Neural cell (in vitro differentiated cells): ENCODE measurements around the gene AK2. TPM values are rescaled to one million over a fixed set of nuclear protein-coding genes. Genes with fewer than 3 reads are reported as not detected.
"Not testable (repeated sequence)": the region's sequence is repeated elsewhere in the genome, so short reads cannot be mapped to it uniquely, and the experiment has no call there.

Source experiments
- H2AFZ ChIP-seq: fragments of 200-600, 300-800 bp; sonication (generic), shearing (Covaris generic); 2 replicates; pipeline ENCODE4 v1.6.0; 2014; ENCODE audit warnings: low read depth, mild to moderate bottlenecking, antibody characterized with exemption, low read length, moderate library complexity
- H3F3A ChIP-seq: fragments of 200-600 bp; shearing (Covaris generic); 2 replicates; pipeline ENCODE4 v1.6.1; 2016; ENCODE audit warnings: mild to moderate bottlenecking, moderate library complexity, mixed read lengths, antibody characterized with exemption, low read length; ENCODE audit not compliant: insufficient read depth, poor library complexity, severe bottlenecking
- H3K27ac ChIP-seq: fragments of 200-600, 300-800 bp; sonication (generic), shearing (Covaris generic); 2 replicates; pipeline ENCODE4 v1.5.1; 2014; ENCODE audit warnings: mild to moderate bottlenecking, low read length, moderate library complexity
- H3K27me3 ChIP-seq: fragments of 300-800, 200-600 bp; sonication (generic), shearing (Covaris generic); 2 replicates; pipeline ENCODE4 v1.6.0; 2014; ENCODE audit warnings: mild to moderate bottlenecking, low read depth, low read length, moderate library complexity; ENCODE audit not compliant: insufficient read depth
- H3K36me3 ChIP-seq: fragments of 300-800, 200-600 bp; sonication (generic), shearing (Covaris generic); 2 replicates; pipeline ENCODE4 v1.5.1; 2014; ENCODE audit warnings: mild to moderate bottlenecking, antibody characterized with exemption, low read length, moderate library complexity; ENCODE audit not compliant: insufficient read depth
- H3K4me2 ChIP-seq: fragments of 300-800, 200-600 bp; sonication (generic), shearing (Covaris generic); 2 replicates; pipeline ENCODE4 v1.6.0; 2014; ENCODE audit warnings: mild to moderate bottlenecking, low read length
- H3K4me3 ChIP-seq: fragments of 300-800, 200-600 bp; sonication (generic), shearing (Covaris generic); 2 replicates; pipeline ENCODE4 v1.5.1; 2014; ENCODE audit warnings: mild to moderate bottlenecking, low read length, moderate library complexity
- H3K79me2 ChIP-seq: fragments of 200-600 bp; shearing (Covaris generic); replicated peaks from 2 replicates; pipeline ENCODE4 v1.6.0; 2014; ENCODE audit warnings: mild to moderate bottlenecking, low read length, moderate library complexity; ENCODE audit not compliant: insufficient read depth
- H3K9ac ChIP-seq: fragments of 300-800, 200-600 bp; sonication (generic), shearing (Covaris generic); 2 replicates; pipeline ENCODE4 v1.6.1; 2016; ENCODE audit warnings: mild to moderate bottlenecking, low read length, mixed read lengths
- H3K9me2 ChIP-seq: fragments of 200-600 bp; shearing (Covaris generic); 2 replicates; pipeline ENCODE4 v1.6.1; 2016; ENCODE audit warnings: mild to moderate bottlenecking, low read length, mixed read lengths; ENCODE audit not compliant: insufficient read depth
- H3K9me3 ChIP-seq: fragments of 200-600, 300-800 bp; sonication (generic), shearing (Covaris generic); 2 replicates; pipeline ENCODE4 v1.6.1; 2016; ENCODE audit warnings: mild to moderate bottlenecking, mixed run types, low read length, moderate library complexity, mixed read lengths
- H4K20me1 ChIP-seq: fragments of 200-600 bp; shearing (Covaris generic); 2 replicates; pipeline ENCODE4 v1.6.1; 2016; ENCODE audit warnings: mild to moderate bottlenecking, mixed run types; ENCODE audit not compliant: insufficient read depth
- CTCF ChIP-seq: fragments of 450-650 bp; IDR thresholded peaks from 2 replicates; pipeline ENCODE4 v1.5.1; 2014; ENCODE audit warnings: antibody characterized with exemption, mild to moderate bottlenecking, moderate library complexity; ENCODE audit not compliant: poor library complexity, severe bottlenecking
- EP300 ChIP-seq: fragments of 450-650 bp; conservative IDR thresholded peaks from 2 replicates; pipeline ENCODE4 v1.6.1; 2014; ENCODE audit warnings: antibody characterized with exemption, mild to moderate bottlenecking, moderate library complexity; ENCODE audit not compliant: poor library complexity, severe bottlenecking
- EZH2 ChIP-seq: fragments of 200-600, 300-800 bp; shearing (Covaris generic), sonication (generic); IDR thresholded peaks from 2 replicates; pipeline ENCODE4 v1.6.1; 2014; ENCODE audit warnings: antibody characterized with exemption, low read length, borderline replicate concordance, mild to moderate bottlenecking; ENCODE audit not compliant: insufficient read depth, poor library complexity, severe bottlenecking
- MXI1 ChIP-seq: fragments of 450-650 bp; conservative IDR thresholded peaks from 2 replicates; pipeline ENCODE4 v1.6.1; 2014; ENCODE audit warnings: antibody characterized with exemption, mild to moderate bottlenecking; ENCODE audit not compliant: poor library complexity, severe bottlenecking
- POLR2AphosphoS5 ChIP-seq: IDR thresholded peaks from 2 replicates; pipeline ENCODE4 v1.6.1; 2012
- RAD21 ChIP-seq: fragments of 450-650 bp; conservative IDR thresholded peaks from 2 replicates; pipeline ENCODE4 v1.6.1; 2014; ENCODE audit warnings: antibody characterized with exemption, mild to moderate bottlenecking, moderate library complexity
- SMC3 ChIP-seq: fragments of 450-650 bp; conservative IDR thresholded peaks from 2 replicates; pipeline ENCODE4 v1.6.1; 2014; ENCODE audit warnings: antibody characterized with exemption, mild to moderate bottlenecking, moderate library complexity; ENCODE audit not compliant: poor library complexity
- TAF1 ChIP-seq: IDR thresholded peaks from 2 replicates; pipeline ENCODE4 v1.6.1; 2012; ENCODE audit warnings: low read depth
- polyA plus RNA-seq: library from polyadenylated mRNA; depleted of rRNA; stranded (reverse); fragments of >200 nt; gene quantifications from 2 replicates; pipeline ENCODE4 v1.2.3, GENCODE V29; 2014
- TF ChIP-seq, protein P1 (sequence below): IDR thresholded peaks from 2 replicates; pipeline ENCODE4 v1.6.1; 2012; ENCODE audit warnings: borderline replicate concordance

AK2 gene
- polyA plus RNA-seq, 1 donor from 2014 or later = 107 TPM

- H3K9ac ChIP-seq, H3K4me3 ChIP-seq, H3K9me2 ChIP-seq, H4K20me1 ChIP-seq, H3F3A ChIP-seq, H3K79me2 ChIP-seq, H3K36me3 ChIP-seq, H3K27ac ChIP-seq, H2AFZ ChIP-seq, H3K27me3 ChIP-seq, H3K4me2 ChIP-seq, H3K9me3 ChIP-seq: not testable (repeated sequence)
Measured at GRCh38 chr1:33064284-33064683, 27.6 kb upstream of the AK2 start.

DNA sequence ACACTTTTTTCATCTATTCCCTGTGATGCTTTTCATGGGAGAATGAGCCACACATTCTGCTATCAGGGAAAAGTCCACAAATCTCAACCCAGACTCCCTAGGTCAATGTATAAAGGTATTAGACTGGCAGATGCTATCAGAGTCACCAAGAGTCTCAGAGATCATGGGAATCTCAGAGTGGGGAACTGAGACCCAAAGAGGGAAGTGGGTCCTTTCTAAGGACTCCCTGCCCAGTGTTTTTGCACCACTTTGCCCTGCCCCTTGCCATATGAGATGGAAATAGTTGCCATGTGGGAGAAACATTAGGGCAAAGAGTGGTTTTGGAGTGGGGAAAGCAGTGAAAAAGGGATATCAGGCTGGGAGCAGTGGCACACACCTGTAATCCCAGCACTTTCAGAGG lies 25.2 kb upstream of the AK2 start:
- no peaks in the 10 kb centered on the region for H3K27me3 ChIP-seq
- no peak overlapping the region for H3K4me3 ChIP-seq
- H3K27ac ChIP-seq = no peak overlapping the region
- no peak overlapping the region for H2AFZ ChIP-seq
- no peaks in the 10 kb centered on the region for H3F3A ChIP-seq
- H3K36me3 ChIP-seq = no peaks in the 10 kb centered on the region
- H3K4me2 ChIP-seq = no peak overlapping the region
- peaks cover 4% of the 10 kb centered on the region for H3K9me3 ChIP-seq
- no peaks in the 10 kb centered on the region for H4K20me1 ChIP-seq
- TF ChIP-seq POLR2AphosphoS5 = no peak
- no peak for TF ChIP-seq RAD21
- no peak for TF ChIP-seq SMC3
- TF ChIP-seq EP300 = no peak
- TF ChIP-seq CTCF = no peak
- no peak for TF ChIP-seq EZH2
- no peak for TF ChIP-seq TAF1
- TF ChIP-seq, protein P1, sequence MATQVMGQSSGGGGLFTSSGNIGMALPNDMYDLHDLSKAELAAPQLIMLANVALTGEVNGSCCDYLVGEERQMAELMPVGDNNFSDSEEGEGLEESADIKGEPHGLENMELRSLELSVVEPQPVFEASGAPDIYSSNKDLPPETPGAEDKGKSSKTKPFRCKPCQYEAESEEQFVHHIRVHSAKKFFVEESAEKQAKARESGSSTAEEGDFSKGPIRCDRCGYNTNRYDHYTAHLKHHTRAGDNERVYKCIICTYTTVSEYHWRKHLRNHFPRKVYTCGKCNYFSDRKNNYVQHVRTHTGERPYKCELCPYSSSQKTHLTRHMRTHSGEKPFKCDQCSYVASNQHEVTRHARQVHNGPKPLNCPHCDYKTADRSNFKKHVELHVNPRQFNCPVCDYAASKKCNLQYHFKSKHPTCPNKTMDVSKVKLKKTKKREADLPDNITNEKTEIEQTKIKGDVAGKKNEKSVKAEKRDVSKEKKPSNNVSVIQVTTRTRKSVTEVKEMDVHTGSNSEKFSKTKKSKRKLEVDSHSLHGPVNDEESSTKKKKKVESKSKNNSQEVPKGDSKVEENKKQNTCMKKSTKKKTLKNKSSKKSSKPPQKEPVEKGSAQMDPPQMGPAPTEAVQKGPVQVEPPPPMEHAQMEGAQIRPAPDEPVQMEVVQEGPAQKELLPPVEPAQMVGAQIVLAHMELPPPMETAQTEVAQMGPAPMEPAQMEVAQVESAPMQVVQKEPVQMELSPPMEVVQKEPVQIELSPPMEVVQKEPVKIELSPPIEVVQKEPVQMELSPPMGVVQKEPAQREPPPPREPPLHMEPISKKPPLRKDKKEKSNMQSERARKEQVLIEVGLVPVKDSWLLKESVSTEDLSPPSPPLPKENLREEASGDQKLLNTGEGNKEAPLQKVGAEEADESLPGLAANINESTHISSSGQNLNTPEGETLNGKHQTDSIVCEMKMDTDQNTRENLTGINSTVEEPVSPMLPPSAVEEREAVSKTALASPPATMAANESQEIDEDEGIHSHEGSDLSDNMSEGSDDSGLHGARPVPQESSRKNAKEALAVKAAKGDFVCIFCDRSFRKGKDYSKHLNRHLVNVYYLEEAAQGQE = no peak
- TF ChIP-seq MXI1 = no peak
- H3K79me2 ChIP-seq = no peaks in the 10 kb centered on the region
- no peak overlapping the region for H3K9ac ChIP-seq
- no peaks in the 10 kb centered on the region for H3K9me2 ChIP-seq

DNA sequence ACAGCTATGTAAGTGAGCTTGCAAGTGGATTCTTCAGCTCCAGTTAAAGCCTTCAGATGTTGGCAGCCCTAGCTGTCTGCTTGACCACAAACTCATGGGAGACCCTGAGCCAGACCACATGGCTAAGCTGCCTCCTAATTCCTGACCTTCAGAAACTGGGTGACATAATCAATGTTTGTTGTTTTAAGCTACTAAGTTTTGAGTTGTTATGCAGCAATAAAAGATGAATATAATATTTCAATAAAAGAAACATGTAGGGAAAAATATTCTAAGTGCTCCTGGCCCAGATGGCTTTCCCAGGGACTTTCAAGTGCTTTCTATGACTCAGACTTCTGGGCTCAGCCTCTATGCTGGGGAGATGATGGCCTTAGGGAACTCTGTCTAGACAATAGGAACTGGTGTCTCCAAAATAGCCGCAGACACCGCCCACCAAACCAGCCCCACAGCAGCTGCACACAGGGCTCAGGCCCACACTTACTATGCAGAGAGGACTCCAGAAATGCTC lies 23.9 kb upstream of the AK2 start:
- no peaks in the 10 kb centered on the region for H3K36me3 ChIP-seq
- H3K4me2 ChIP-seq = no peak overlapping the region
- H3K9ac ChIP-seq = no peak overlapping the region
- no peak overlapping the region for H3K27ac ChIP-seq
- no peak overlapping the region for H3K4me3 ChIP-seq
- TF ChIP-seq POLR2AphosphoS5 = no peak
- TF ChIP-seq, protein P1 = no peak
- no peak for TF ChIP-seq SMC3
- TF ChIP-seq RAD21 = no peak
- no peak for TF ChIP-seq MXI1
- no peak for TF ChIP-seq EZH2
- no peak for TF ChIP-seq TAF1
- TF ChIP-seq EP300 = no peak
- no peak for TF ChIP-seq CTCF
- H2AFZ ChIP-seq = no peak overlapping the region
- no peaks in the 10 kb centered on the region for H4K20me1 ChIP-seq
- H3K9me3 ChIP-seq = peaks cover 4% of the 10 kb centered on the region
- no peaks in the 10 kb centered on the region for H3F3A ChIP-seq
- no peaks in the 10 kb centered on the region for H3K27me3 ChIP-seq
- H3K9me2 ChIP-seq = no peaks in the 10 kb centered on the region
- no peaks in the 10 kb centered on the region for H3K79me2 ChIP-seq
